Mucosa of descending colon (tissue), 3 donors: ENCODE data around the gene FOSL2. TPM values are rescaled to one million over a fixed set of nuclear protein-coding genes. Genes with fewer than 3 reads are reported as not detected.
A peak's percentile ranks its signal among the peaks of the same experiment; 100 is the strongest.

Experiments
- ATAC-seq: fragments of 200-7000 bp; cut with Tn5 transposase; one replicate; pipeline ENCODE4 v1.9.1; 2020; ENCODE audit warnings: mild to moderate bottlenecking, moderate library complexity
- DNase-seq, 3 donors: peaks; one replicate each; pipeline ENCODE4 v3.0.0-alpha.2; 2020
- H3K36me3 ChIP-seq: fragments of 200-600 bp; one replicate; pipeline ENCODE4 v1.8.0; 2021; ENCODE audit warnings: low read depth, mild to moderate bottlenecking
- H3K4me1 ChIP-seq: fragments of 200-600 bp; one replicate; pipeline ENCODE4 v1.8.0; 2021; ENCODE audit warnings: low read depth, mild to moderate bottlenecking
- H3K4me3 ChIP-seq: fragments of 200-600 bp; one replicate; pipeline ENCODE4 v1.8.0; 2021; ENCODE audit warnings: mild to moderate bottlenecking
- H3K9me3 ChIP-seq: fragments of 200-600 bp; one replicate; pipeline ENCODE4 v1.8.0; 2021; ENCODE audit warnings: mild to moderate bottlenecking
- CTCF ChIP-seq: fragments of 200-600 bp; IDR thresholded peaks from one replicate; pipeline ENCODE4 v1.8.0; 2022; ENCODE audit warnings: antibody characterized with exemption, mild to moderate bottlenecking
- intact Hi-C, 2 donors: fragments of 100-400 bp; cut with DNase I in 1 of 2; cut with micrococcal nuclease in 1 of 2; formaldehyde crosslinking; loops; one replicate each; pipeline versions ENCODE4 v1.11.0 to v1.11.1; 2022; cut with DNase I, micrococcal nuclease
- total RNA-seq, 3 donors: library from RNA; stranded (reverse); fragmentation: NEBNext Ultra II Directional in 2 of 3; extraction: Animal tissue kit (Norgen Biotek cat#: 25700) in 2 of 3; gene quantifications; one replicate each; pipeline versions ENCODE4 v1.2.1 to v1.2.4, GENCODE V29; 2021 to 2023
- donor health status: DM: no; HTN: no; CAD: no; lungs with moderate emphysema.
- donor health status: DM: no; HTN: no; CAD: no.
- donor health status: DM: no; HTN: yes; CAD: no.

FOSL2 gene
- total RNA-seq, 3 donors from 2014 or later: 160 to 166 (median 162) TPM

GRCh38 chr2:28431741-28432140 is 39.1 kb downstream of the FOSL2 start:
- Histone ChIP-seq H3K4me3 (no peak overlapping the region), H3K9me3 (peaks cover 6% of the 10 kb centered on the region), H3K36me3 (no peaks in the 10 kb centered on the region), H3K4me1 (peaks cover 23% of the 10 kb centered on the region)
- no peak for DNase-seq
- no peak for TF ChIP-seq CTCF
- intact Hi-C loops: no loop called here
- ATAC-seq: no peak

GRCh38 chr2:28432362-28432761 is 39.7 kb downstream of the FOSL2 start:
- Histone ChIP-seq H3K4me1 (peaks cover 28% of the 10 kb centered on the region), H3K4me3 (no peak overlapping the region), H3K36me3 (no peaks in the 10 kb centered on the region), H3K9me3 (peaks cover 6% of the 10 kb centered on the region)
- ATAC-seq (no peak), DNase-seq (no peak)
- intact Hi-C loops: no loop called here
- TF ChIP-seq CTCF: no peak

- no peak for ATAC-seq
- intact Hi-C loops: no loop called here
- no peak for TF ChIP-seq CTCF
- no peak for DNase-seq
- Histone ChIP-seq H3K4me3 (no peak overlapping the region), H3K36me3 (no peaks in the 10 kb centered on the region), H3K9me3 (peaks cover 6% of the 10 kb centered on the region), H3K4me1 (peaks cover 33% of the 10 kb centered on the region)
Observed at GRCh38 chr2:28433215-28433614, 40.6 kb downstream of the FOSL2 start.

GRCh38 chr2:28433935-28434599 is 41.4 kb downstream of the FOSL2 start:
- no peak for ATAC-seq
- Histone ChIP-seq H3K4me1 (peaks cover 33% of the 10 kb centered on the region), H3K9me3 (peaks cover 6% of the 10 kb centered on the region), H3K36me3 (no peaks in the 10 kb centered on the region), H3K4me3 (no peak overlapping the region)
- no peak for DNase-seq
- intact Hi-C loops: no loop called here
- TF ChIP-seq CTCF: no peak

GRCh38 chr2:28434600-28434989 is 41.9 kb downstream of the FOSL2 start:
- H3K9me3 ChIP-seq: peaks cover 6% of the 10 kb centered on the region
- no peaks in the 10 kb centered on the region for H3K36me3 ChIP-seq
- H3K4me3 ChIP-seq: no peak overlapping the region
- ATAC-seq: no peak
- intact Hi-C loops: no loop called here
- no peak for TF ChIP-seq CTCF
- H3K4me1 ChIP-seq: peaks cover 33% of the 10 kb centered on the region
- no peak for DNase-seq

GRCh38 chr2:28435241-28435640 is 42.6 kb downstream of the FOSL2 start:
- intact Hi-C loops: no loop called here
- no peaks in the 10 kb centered on the region for H3K36me3 ChIP-seq
- TF ChIP-seq CTCF: no peak
- H3K4me3 ChIP-seq: no peak overlapping the region
- peaks cover 6% of the 10 kb centered on the region for H3K9me3 ChIP-seq
- ATAC-seq (peak; percentile 9), DNase-seq (no peak)
- H3K4me1 ChIP-seq: peaks cover 33% of the 10 kb centered on the region
